B cell (primary cell): Measurements from ENCODE around the gene AMZ1. TPM values are rescaled to one million over a fixed set of nuclear protein-coding genes. Genes with fewer than 3 reads are reported as not detected.

Source experiments
- ATAC-seq: fragments of 200-7000 bp; cut with Tn5 transposase; one replicate; pipeline ENCODE4 v1.10.0; 2021; ENCODE audit warnings: low read depth, mild to moderate bottlenecking, moderate number of reproducible peaks, moderate library complexity
- CTCF ChIA-PET: fragments of 350-600 bp; sonication (Branson Sonifier 250); formaldehyde crosslinking; loops from one replicate; lab custom pipeline; 2021; ENCODE audit warnings: antibody characterized with exemption, inconsistent platforms; lab: Charles Lee
- POLR2A ChIA-PET: fragments of 350-600 bp; sonication (Branson Sonifier 250); formaldehyde crosslinking; loops from one replicate; lab custom pipeline; 2021; ENCODE audit warnings: antibody characterized with exemption; lab: Charles Lee
- DNase-seq: peaks from one replicate; pipeline ENCODE4 v3.0.0; 2013
- H2AFZ ChIP-seq: 2 replicates; pipeline ENCODE4 v1.6.1; 2012; ENCODE audit warnings: mild to moderate bottlenecking, low read depth, low read length; ENCODE audit not compliant: insufficient read depth, poor library complexity, severe bottlenecking
- H3K27ac ChIP-seq, 2 donors: 1 replicate in 1 of 2; 2 replicates in 1 of 2; pipeline ENCODE4 v1.5.1; 2012 to 2013; ENCODE audit warnings: low read length in 2 of 2, mild to moderate bottlenecking in 2 of 2, moderate library complexity in 1 of 2
- H3K27me3 ChIP-seq, 4 experiments: fragments of 200-600 bp in 1 of 4; sonication (generic) in 1 of 4; replicated peaks in 1 of 4; 1 replicate in 2 of 4; 2 replicates in 2 of 4; pipeline versions ENCODE4 v1.6.1 to v1.7.0; 2013 to 2016; ENCODE audit warnings: low read length in 3 of 4, mild to moderate bottlenecking in 2 of 4, mixed read lengths in 1 of 4, moderate library complexity in 1 of 4; ENCODE audit not compliant: insufficient read depth in 4 of 4, control insufficient read depth in 3 of 4; ENCODE audit errors: control extremely low read depth in 1 of 4
- H3K36me3 ChIP-seq, 2 experiments: replicated peaks in 1 of 2; 1 replicate in 1 of 2; 2 replicates in 1 of 2; pipeline versions ENCODE4 v1.6.1 to v1.7.1; 2013; ENCODE audit warnings: low read length in 1 of 2; ENCODE audit not compliant: insufficient read depth in 2 of 2, control insufficient read depth in 1 of 2; ENCODE audit errors: control extremely low read depth in 1 of 2, extremely low read depth in 1 of 2
- H3K4me1 ChIP-seq, 2 donors: fragments of 200-600 bp in 1 of 2; sonication (generic) in 1 of 2; 1 replicate in 1 of 2; 2 replicates in 1 of 2; pipeline versions ENCODE4 v1.5.1 to v1.6.1; 2013 to 2017; ENCODE audit warnings: low read length in 2 of 2; ENCODE audit not compliant: control insufficient read depth in 2 of 2, insufficient read depth in 2 of 2
- H3K4me2 ChIP-seq: replicated peaks from 2 replicates; pipeline ENCODE3; 2012; ENCODE audit warnings: mild to moderate bottlenecking, low read depth, low read length; ENCODE audit not compliant: poor library complexity, severe bottlenecking
- H3K4me3 ChIP-seq, 5 experiments: fragments of 200-600 bp in 1 of 5; sonication (generic) in 1 of 5; 1 replicate in 3 of 5; 2 replicates in 2 of 5; pipeline versions ENCODE4 v1.5.1 to v1.7.0; 2011 to 2016; ENCODE audit warnings: low read length in 4 of 5, mild to moderate bottlenecking in 4 of 5, low read depth in 2 of 5, control low read depth in 1 of 5, moderate library complexity in 1 of 5; ENCODE audit not compliant: insufficient read depth in 1 of 5; ENCODE audit errors: control extremely low read depth in 1 of 5, extremely low read depth in 1 of 5
- H3K79me2 ChIP-seq: fragments of 200-600 bp; sonication (generic); one replicate; pipeline ENCODE4 v1.6.0; 2016; ENCODE audit warnings: low read length; ENCODE audit not compliant: control insufficient read depth, insufficient read depth
- H3K9ac ChIP-seq: fragments of 200-600 bp; sonication (generic); 2 replicates; pipeline ENCODE4 v1.6.1; 2017; ENCODE audit warnings: mild to moderate bottlenecking, low read length, moderate library complexity
- H3K9me3 ChIP-seq, 3 donors: one replicate each; pipeline versions ENCODE4 v1.6.1 to v1.7.1; 2013; ENCODE audit warnings: low read length in 2 of 3; ENCODE audit not compliant: control insufficient read depth in 2 of 3, insufficient read depth in 1 of 3; ENCODE audit errors: control extremely low read depth in 1 of 3
- H4K20me1 ChIP-seq: 2 replicates; pipeline ENCODE4 v1.6.0; 2012; ENCODE audit warnings: mild to moderate bottlenecking, low read length; ENCODE audit not compliant: insufficient read depth, control insufficient read depth, poor library complexity, severe bottlenecking
- H3K27ac Mint-ChIP-seq: one replicate; pipeline ENCODE4 v1.8.0; 2021; ENCODE audit warnings: mixed read lengths
- H3K27me3 Mint-ChIP-seq: one replicate; pipeline ENCODE4 v1.8.0; 2021; ENCODE audit warnings: mixed read lengths
- H3K4me1 Mint-ChIP-seq: one replicate; pipeline ENCODE4 v1.8.0; 2021; ENCODE audit warnings: mixed read lengths
- H3K4me3 Mint-ChIP-seq: one replicate; pipeline ENCODE4 v1.8.0; 2021; ENCODE audit warnings: mixed read lengths
- H3K9me3 Mint-ChIP-seq: one replicate; pipeline ENCODE4 v1.8.0; 2022; ENCODE audit warnings: mixed read lengths; ENCODE audit not compliant: insufficient read depth
- EZH2 ChIP-seq: IDR thresholded peaks from 2 replicates; pipeline ENCODE4 v1.6.1; 2012; ENCODE audit warnings: borderline replicate concordance, low read depth, mild to moderate bottlenecking, moderate library complexity, low read length; ENCODE audit not compliant: insufficient read depth, poor library complexity, severe bottlenecking
- WGBS: methylation state at CpG from one replicate; pipeline ENCODE4 v1.1.5; 2013; ENCODE audit warnings: missing lambda C conversion rate; ENCODE audit not compliant: insufficient coverage; 5-methylcytosine and 5-hydroxymethylcytosine counted together
- intact Hi-C: fragments of 100-400 bp; cut with micrococcal nuclease; formaldehyde crosslinking; loops from one replicate; pipeline ENCODE4 v1.10.0; 2022
- polyA plus RNA-seq: library from polyadenylated mRNA; depleted of rRNA; stranded (reverse); fragments of >200 nt; gene quantifications from 2 replicates; pipeline ENCODE4 v1.2.3, GENCODE V29; 2012
- total RNA-seq, 2 donors: library from RNA; stranded (reverse); fragments of 120-200 nt in 1 of 2; gene quantifications; 1 replicate in 1 of 2; 2 replicates in 1 of 2; pipeline versions ENCODE4 v1.2.3 to v1.2.4, GENCODE V29; 2013 to 2022
- TF ChIP-seq, protein P1 (sequence below): fragments of 200-600 bp; IDR thresholded peaks from one replicate; pipeline ENCODE4 v1.8.0; 2022; ENCODE audit warnings: antibody characterized with exemption, mild to moderate bottlenecking

AMZ1 gene
- total and polyA plus RNA-seq, 2 donors (not counting 1 experiment from before 2014, with no cell fraction given) = 0.73 to 13.2 TPM

DNA sequence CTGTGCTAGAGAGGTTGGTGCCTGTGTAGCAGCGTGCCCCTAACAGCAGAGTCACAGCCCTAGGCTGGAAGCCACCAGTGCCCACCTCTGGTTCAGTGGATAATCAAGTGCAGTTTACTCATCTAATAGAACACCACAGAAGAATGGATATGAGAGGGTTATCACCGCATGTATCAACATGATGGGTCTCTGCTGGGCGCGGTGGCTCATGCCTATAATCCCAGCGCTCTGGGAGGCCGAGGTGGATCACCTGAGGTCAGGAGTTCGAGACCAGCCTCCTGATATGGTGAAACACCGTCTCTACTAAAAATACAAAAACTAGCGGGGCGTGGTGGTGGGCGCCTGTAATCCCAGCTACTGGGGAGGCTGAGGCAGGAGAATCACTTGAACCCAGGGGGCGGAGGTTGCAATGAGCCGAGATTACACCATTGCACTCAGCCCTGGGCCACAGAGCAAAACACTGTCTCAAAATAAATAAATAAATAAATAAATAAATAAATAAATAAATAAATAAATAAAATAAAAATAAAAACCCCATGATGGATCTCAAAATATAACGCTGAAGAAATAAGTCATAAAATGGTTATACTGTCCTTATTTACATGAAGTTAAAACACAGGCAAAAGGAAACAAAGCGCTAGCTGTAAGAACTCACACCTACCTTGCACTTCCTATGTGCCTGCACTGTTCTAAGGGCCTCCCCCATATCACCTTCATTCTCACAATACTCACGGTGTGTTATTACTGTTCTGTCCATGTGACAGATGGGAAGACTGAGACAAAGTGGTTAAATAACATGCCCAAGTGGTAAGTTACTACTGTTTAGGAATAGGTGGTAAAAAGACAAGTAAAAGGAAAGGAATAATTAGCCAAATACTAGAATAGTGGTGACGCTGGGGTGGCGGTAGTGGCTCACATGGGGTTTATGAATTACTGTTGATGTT is 70.9 kb downstream of the AMZ1 start:
- H3K27ac Mint-ChIP-seq = peak overlapping the region; percentile 89
- TF ChIP-seq, protein P1, sequence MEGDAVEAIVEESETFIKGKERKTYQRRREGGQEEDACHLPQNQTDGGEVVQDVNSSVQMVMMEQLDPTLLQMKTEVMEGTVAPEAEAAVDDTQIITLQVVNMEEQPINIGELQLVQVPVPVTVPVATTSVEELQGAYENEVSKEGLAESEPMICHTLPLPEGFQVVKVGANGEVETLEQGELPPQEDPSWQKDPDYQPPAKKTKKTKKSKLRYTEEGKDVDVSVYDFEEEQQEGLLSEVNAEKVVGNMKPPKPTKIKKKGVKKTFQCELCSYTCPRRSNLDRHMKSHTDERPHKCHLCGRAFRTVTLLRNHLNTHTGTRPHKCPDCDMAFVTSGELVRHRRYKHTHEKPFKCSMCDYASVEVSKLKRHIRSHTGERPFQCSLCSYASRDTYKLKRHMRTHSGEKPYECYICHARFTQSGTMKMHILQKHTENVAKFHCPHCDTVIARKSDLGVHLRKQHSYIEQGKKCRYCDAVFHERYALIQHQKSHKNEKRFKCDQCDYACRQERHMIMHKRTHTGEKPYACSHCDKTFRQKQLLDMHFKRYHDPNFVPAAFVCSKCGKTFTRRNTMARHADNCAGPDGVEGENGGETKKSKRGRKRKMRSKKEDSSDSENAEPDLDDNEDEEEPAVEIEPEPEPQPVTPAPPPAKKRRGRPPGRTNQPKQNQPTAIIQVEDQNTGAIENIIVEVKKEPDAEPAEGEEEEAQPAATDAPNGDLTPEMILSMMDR = no peak
- no peak for TF ChIP-seq EZH2
- Histone ChIP-seq H3K9me3 (no peaks in the 10 kb centered on the region), H3K9ac (no peak overlapping the region), H3K4me2 (no peak overlapping the region), H3K36me3 (peaks cover 0 to 30% of the 10 kb centered on the region in 2 experiments), H2AFZ (no peak overlapping the region), H4K20me1 (peaks cover 28% of the 10 kb centered on the region), H3K79me2 (peaks cover 42% of the 10 kb centered on the region), H3K27ac (no peak overlapping the region), H3K4me3 (no peak overlapping the region), H3K4me1 (peaks cover 7 to 10% of the 10 kb centered on the region in 2 donors), H3K27me3 (no peaks in the 10 kb centered on the region)
- peaks cover 35% of the 10 kb centered on the region for H3K4me1 Mint-ChIP-seq
- DNase-seq = no peak
- H3K4me3 Mint-ChIP-seq = peak overlapping the region; percentile 63
- intact Hi-C loops = no loop called here
- 92% methylated on average over 12 of the region's 18 CpGs for WGBS
- no peaks in the 10 kb centered on the region for H3K9me3 Mint-ChIP-seq
- no peak for ATAC-seq
- POLR2A ChIA-PET = no interaction called here
- CTCF ChIA-PET = interaction anchor here (1.3 to 3.6 kb wide), 2 partner anchors 23 to 49 kb away, joined by 4 to 18 read pairs; no protein-coding TSS in a partner anchor
- H3K27me3 Mint-ChIP-seq = no peaks in the 10 kb centered on the region

DNA sequence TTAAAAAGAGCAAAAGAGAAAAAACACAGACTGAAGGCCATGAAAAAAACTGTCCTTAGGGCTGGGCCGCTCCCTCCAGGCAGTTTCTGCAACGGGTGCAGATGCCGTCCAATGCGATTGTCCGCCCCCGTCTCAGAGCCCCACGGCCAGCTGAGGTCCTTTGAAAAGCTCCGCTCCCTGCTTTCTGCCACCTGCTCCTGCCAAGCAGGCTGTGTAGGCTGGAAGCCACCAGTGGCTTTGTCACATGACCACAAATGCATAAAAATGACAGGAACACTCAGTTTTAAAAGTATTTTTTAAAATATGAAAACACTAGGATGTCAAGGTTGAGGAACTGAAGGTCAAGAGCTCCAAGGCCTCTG is 71.7 kb downstream of the AMZ1 start:
- POLR2A ChIA-PET = interaction anchor here (0.6 kb wide), 1 partner anchor 10 kb away, joined by 3 read pairs; no protein-coding TSS in a partner anchor
- Histone ChIP-seq H3K9me3 (no peaks in the 10 kb centered on the region), H3K4me1 (peaks cover 7 to 10% of the 10 kb centered on the region in 2 donors), H3K9ac (no peak overlapping the region), H4K20me1 (peaks cover 28% of the 10 kb centered on the region), H3K4me2 (no peak overlapping the region), H3K27ac (no peak overlapping the region), H3K36me3 (peaks cover 0 to 32% of the 10 kb centered on the region in 2 experiments), H3K79me2 (peaks cover 38% of the 10 kb centered on the region), H3K4me3 (no peak overlapping the region), H3K27me3 (no peaks in the 10 kb centered on the region), H2AFZ (no peak overlapping the region)
- Mint-ChIP-seq H3K27ac (peak overlapping the region; percentile 47), H3K27me3 (no peaks in the 10 kb centered on the region), H3K4me3 (no peak overlapping the region), H3K4me1 (peaks cover 35% of the 10 kb centered on the region), H3K9me3 (no peaks in the 10 kb centered on the region)
- ATAC-seq = no peak
- no peak for TF ChIP-seq EZH2
- TF ChIP-seq, protein P1 = no peak
- intact Hi-C loops = no loop called here
- no peak for DNase-seq
- WGBS = 71% methylated on average over 8 of the region's 8 CpGs
- CTCF ChIA-PET = interaction anchor here (3.6 kb wide), 1 partner anchor 50 kb away, joined by 18 read pairs; no protein-coding TSS in a partner anchor
